Measurements from ENCODE around the gene KHDC4. TPM values are rescaled to one million over a fixed set of nuclear protein-coding genes. Genes with fewer than 3 reads are reported as not detected.

Gene KHDC4
- total and polyA plus RNA-seq, 2 experiments from 2014 or later, result 47.1 to 57.7 TPM

GRCh38 chr1:155944444-155944799, 10.2 kb upstream of the KHDC4 start:
- H3F3A ChIP-seq (replicated peaks; ENCODE audit: low read depth), result 0 out of 2 replicates have a peak, but pooled peaks cover 6% of the 10 kb centered on the region
- no peak overlapping the region for H3K27ac Mint-ChIP-seq

More at GRCh38 chr1:155944444-155944799, 10.2 kb upstream of the KHDC4 start:
- ATAC-seq, result peak; percentile 7; the same call in 1 of the 3 replicates
- Mint-ChIP-seq H3K4me3 (no peak overlapping the region), H3K9me3 (no peaks in the 10 kb centered on the region; the same call in 2 of the 3 replicates), H3K36me3 (ENCODE audit: low read depth) (peaks cover 28% of the 10 kb centered on the region), H3K27me3 (ENCODE audit: insufficient read depth, low read depth, poor library complexity) (peaks cover 29% of the 10 kb centered on the region), H3K4me1 (peaks cover 52% of the 10 kb centered on the region)
- Histone ChIP-seq H3K9me2 (ENCODE audit: insufficient read depth) (no peaks in the 10 kb centered on the region), H2AFZ (no peak overlapping the region), H3K27me3 (ENCODE audit: insufficient read depth) (no peaks in the 10 kb centered on the region), H3K27ac (ENCODE audit: low read depth) (no peak overlapping the region), H3K4me3 (no peak overlapping the region), H3K4me2 (no peak overlapping the region), H3K36me3 (ENCODE audit: insufficient read depth) (peaks cover 14% of the 10 kb centered on the region; the same call in 1 of the 2 replicates), H3K79me2 (replicated peaks; ENCODE audit: insufficient read depth) (no peaks in the 10 kb centered on the region), H3K4me1 (ENCODE audit: insufficient read depth) (peaks cover 20% of the 10 kb centered on the region), H4K20me1 (replicated peaks; ENCODE audit: insufficient read depth) (peaks cover 11% of the 10 kb centered on the region; the same call in 1 of the 2 replicates)
- DNase-seq (ENCODE audit: low spot score), result no peak
- TF ChIP-seq CREB1 (CRISPR knock-in tag; IDR thresholded peaks at IDR 0.05; ENCODE audit: low read depth), result no peak
- no peak for TF ChIP-seq ZNF462 (CRISPR knock-in tag; IDR thresholded peaks at IDR 0.05)
- no peak for TF ChIP-seq ZNF114 (CRISPR knock-in tag; IDR thresholded peaks at IDR 0.05)
- no peak for TF ChIP-seq CTCF (conservative IDR thresholded peaks at IDR 0.05; ENCODE audit: low read depth in 2 of 2)
- no peak for TF ChIP-seq JUNB (IDR thresholded peaks at IDR 0.05; ENCODE audit: unreplicated experiment)
- TF ChIP-seq EZH2phosphoT487 (IDR thresholded peaks at IDR 0.05; ENCODE audit: unreplicated experiment), result no peak
- no peak for TF ChIP-seq EZH2 (IDR thresholded peaks at IDR 0.05; ENCODE audit: low read depth, unreplicated experiment)

Measured in GM23338 (cell line).